Body of pancreas (tissue), 4 donors: ENCODE data around the gene UTRN.

Experiments used
- POLR2A ChIP-seq, 3 donors: fragments of 450-650 bp; IDR thresholded peaks; one replicate each; pipeline ENCODE4 v1.6.1; 2016; ENCODE audit warnings: antibody characterized with exemption in 3 of 3, mild to moderate bottlenecking in 2 of 3
- TF ChIP-seq, protein P1 (sequence below), 7 experiments: fragments of 450-650 bp in 4 of 7; fragments of 200-600 bp in 3 of 7; sonication (generic) in 3 of 7; IDR thresholded peaks; one replicate each; pipeline ENCODE4 v1.5.1; 2016 to 2019; ENCODE audit warnings: antibody characterized with exemption in 7 of 7

DNA sequence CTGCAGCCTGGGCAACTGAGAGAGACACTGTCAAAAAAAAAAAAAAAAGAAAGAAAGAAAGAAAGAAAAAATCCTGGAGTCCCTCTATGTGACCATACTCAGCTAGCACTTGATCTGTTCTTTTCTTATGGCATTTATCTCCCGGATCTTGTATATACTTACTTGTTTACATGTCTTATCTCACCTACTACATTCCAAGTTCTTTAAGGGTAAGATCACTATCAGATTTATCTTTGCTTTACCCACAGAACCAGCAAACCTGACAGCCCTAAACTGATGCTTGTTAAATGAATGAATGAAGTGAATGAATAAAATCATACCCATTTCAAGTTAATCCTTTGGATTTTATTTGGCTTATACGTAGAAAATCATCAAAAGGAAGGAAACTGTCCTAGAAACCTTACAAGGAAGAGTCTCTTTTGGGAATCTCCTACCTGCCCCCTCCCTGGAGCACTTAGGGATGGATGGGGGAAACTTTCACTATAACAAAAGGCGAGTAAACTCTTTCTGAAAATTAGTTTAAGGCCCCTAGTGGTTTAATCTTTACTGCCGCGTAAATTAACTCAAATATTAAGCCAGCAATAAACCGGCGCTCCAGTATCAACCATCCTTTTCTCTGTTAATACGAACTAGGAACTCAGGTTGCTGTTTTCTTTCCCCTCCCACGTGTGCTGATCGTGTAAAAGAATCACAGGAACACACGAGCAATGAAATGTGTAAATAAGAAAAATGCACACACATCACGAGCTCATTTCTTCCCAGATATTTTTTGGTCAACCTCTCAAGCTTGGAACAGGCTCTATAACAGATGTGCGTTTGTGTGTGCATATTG lies 1.3 kb upstream of the UTRN start:
- TF ChIP-seq, protein P1, sequence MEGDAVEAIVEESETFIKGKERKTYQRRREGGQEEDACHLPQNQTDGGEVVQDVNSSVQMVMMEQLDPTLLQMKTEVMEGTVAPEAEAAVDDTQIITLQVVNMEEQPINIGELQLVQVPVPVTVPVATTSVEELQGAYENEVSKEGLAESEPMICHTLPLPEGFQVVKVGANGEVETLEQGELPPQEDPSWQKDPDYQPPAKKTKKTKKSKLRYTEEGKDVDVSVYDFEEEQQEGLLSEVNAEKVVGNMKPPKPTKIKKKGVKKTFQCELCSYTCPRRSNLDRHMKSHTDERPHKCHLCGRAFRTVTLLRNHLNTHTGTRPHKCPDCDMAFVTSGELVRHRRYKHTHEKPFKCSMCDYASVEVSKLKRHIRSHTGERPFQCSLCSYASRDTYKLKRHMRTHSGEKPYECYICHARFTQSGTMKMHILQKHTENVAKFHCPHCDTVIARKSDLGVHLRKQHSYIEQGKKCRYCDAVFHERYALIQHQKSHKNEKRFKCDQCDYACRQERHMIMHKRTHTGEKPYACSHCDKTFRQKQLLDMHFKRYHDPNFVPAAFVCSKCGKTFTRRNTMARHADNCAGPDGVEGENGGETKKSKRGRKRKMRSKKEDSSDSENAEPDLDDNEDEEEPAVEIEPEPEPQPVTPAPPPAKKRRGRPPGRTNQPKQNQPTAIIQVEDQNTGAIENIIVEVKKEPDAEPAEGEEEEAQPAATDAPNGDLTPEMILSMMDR (IDR thresholded peaks at IDR 0.05), result peak in 4 of 7 experiments; percentile 24 to 31 (median 27)
- no peak for TF ChIP-seq POLR2A (IDR thresholded peaks at IDR 0.05)
